AG09309 (cell line): ENCODE measurements around the gene HEPN1.

Experiments used
- DNase-seq: peaks from one replicate; pipeline ENCODE4 v3.0.0-alpha.2; 2010; ENCODE audit warnings: low read depth
- H3K4me3 ChIP-seq: 2 replicates; pipeline ENCODE4 v1.5.1; 2011; ENCODE audit warnings: mild to moderate bottlenecking, low read depth, low read length, moderate library complexity; ENCODE audit not compliant: control insufficient read depth
- CTCF ChIP-seq: IDR thresholded peaks from 2 replicates; pipeline ENCODE4 v1.5.1; 2011; ENCODE audit warnings: mild to moderate bottlenecking, low read depth, low read length, inconsistent platforms; ENCODE audit not compliant: insufficient read depth, control insufficient read depth; ENCODE audit errors: missing control alignments

The HEPN1 gene

GRCh38 chr11:124918950-124919349 is at the start of gene HEPN1:
Gene HEPN1, plus strand, starts transcription at chr11:124919250.
- no peak within 1 kb of the TSS for H3K4me3 ChIP-seq
- DNase-seq = no peak
- no peak for TF ChIP-seq CTCF

GRCh38 chr11:124869331-124869730 is 49.7 kb upstream of the HEPN1 start:
- no peak for DNase-seq
- H3K4me3 ChIP-seq = no peak overlapping the region
- no peak for TF ChIP-seq CTCF

GRCh38 chr11:124869856-124870387 is 49.1 kb upstream of the HEPN1 start:
- DNase-seq = no peak
- no peak overlapping the region for H3K4me3 ChIP-seq
- TF ChIP-seq CTCF = no peak

GRCh38 chr11:124870430-124870829 is 48.6 kb upstream of the HEPN1 start:
- TF ChIP-seq CTCF = no peak
- H3K4me3 ChIP-seq = no peak overlapping the region
- no peak for DNase-seq

GRCh38 chr11:124872280-124872679 is 46.8 kb upstream of the HEPN1 start:
- DNase-seq = no peak
- no peak for TF ChIP-seq CTCF
- no peak overlapping the region for H3K4me3 ChIP-seq

- TF ChIP-seq CTCF = no peak
- no peak for DNase-seq
- no peak overlapping the region for H3K4me3 ChIP-seq
These were observed 46.3 kb upstream of the HEPN1 start for GRCh38 chr11:124872741-124873140.

- DNase-seq = no peak
- TF ChIP-seq CTCF = no peak
- H3K4me3 ChIP-seq = no peak overlapping the region
These were observed 45.1 kb upstream of the HEPN1 start for GRCh38 chr11:124873951-124874350.
